Pons (tissue), 1 donor: ENCODE data around the gene IL36A.
A peak's percentile ranks its signal among the peaks of the same experiment; 100 is the strongest.

Source experiments
- DNase-seq: peaks from one replicate; pipeline ENCODE4 v3.0.0-alpha.2; 2016; ENCODE audit warnings: low spot score

IL36A gene

GRCh38 chr2:113005030-113005509, at the start of gene IL36A:
TSS of gene IL36A (plus strand) at chr2:113005459. CDS start at chr2:113005872, 413 bp downstream.
- no peak for DNase-seq

GRCh38 chr2:112957511-112957910, 47.7 kb upstream of the IL36A start:
- no peak for DNase-seq

- DNase-seq = peak; percentile 55
These were observed 46.7 kb upstream of the IL36A start for GRCh38 chr2:112958428-112959108.

GRCh38 chr2:112959109-112959812, 46.0 kb upstream of the IL36A start:
- DNase-seq = no peak

GRCh38 chr2:112960230-112960825, 44.9 kb upstream of the IL36A start:
- DNase-seq = no peak

GRCh38 chr2:112962308-112963175, 42.7 kb upstream of the IL36A start:
- DNase-seq = no peak

- DNase-seq = no peak
These were observed 38.2 kb upstream of the IL36A start for GRCh38 chr2:112967023-112967422.

- DNase-seq = no peak
These were observed 32.7 kb upstream of the IL36A start for GRCh38 chr2:112972423-112973086.

- DNase-seq = no peak
These were observed 32.1 kb upstream of the IL36A start for GRCh38 chr2:112973156-112973555.

GRCh38 chr2:112977559-112978056, 27.7 kb upstream of the IL36A start, which contains the start of gene IL36G:
TSS of gene IL36G (plus strand) at chr2:112978006. CDS start at chr2:112978639, 633 bp downstream.
- DNase-seq = no peak

- DNase-seq = no peak
These were observed 25.5 kb upstream of the IL36A start for GRCh38 chr2:112979731-112980130.

GRCh38 chr2:112980537-112980936, 24.7 kb upstream of the IL36A start:
- DNase-seq = no peak

- DNase-seq = no peak
These were observed 20.2 kb upstream of the IL36A start for GRCh38 chr2:112985090-112985489.

- no peak for DNase-seq
These were observed 15.6 kb upstream of the IL36A start for GRCh38 chr2:112989611-112990010.

GRCh38 chr2:112993831-112994230, 11.4 kb upstream of the IL36A start:
- DNase-seq = no peak

- no peak for DNase-seq
These were observed 10.6 kb upstream of the IL36A start for GRCh38 chr2:112994648-112995047.

GRCh38 chr2:112995346-112995920, 9.8 kb upstream of the IL36A start:
- no peak for DNase-seq

- DNase-seq = no peak
These were observed 8.6 kb upstream of the IL36A start for GRCh38 chr2:112996635-112997034.

- DNase-seq = no peak
These were observed 8.1 kb upstream of the IL36A start for GRCh38 chr2:112997151-112997550.

- DNase-seq = no peak
These were observed 4.8 kb upstream of the IL36A start for GRCh38 chr2:113000436-113000835.

- DNase-seq = no peak
These were observed 2.6 kb upstream of the IL36A start for GRCh38 chr2:113002677-113003076.
